SJCRH30 (cell line): ENCODE measurements around the gene CPED1. TPM values are rescaled to one million over a fixed set of nuclear protein-coding genes. Genes with fewer than 3 reads are reported as not detected.
A peak's percentile ranks its signal among the peaks of the same experiment; 100 is the strongest.

Experiments
- DNase-seq, 2 experiments: peaks; one replicate each; pipeline ENCODE4 v3.0.0-alpha.2; 2015 to 2020
- H3K27ac ChIP-seq: fragments of 250-450 bp; sonication (Bioruptor Pico); 2 replicates; pipeline ENCODE4 v1.5.1; 2020; ENCODE audit warnings: mild to moderate bottlenecking, moderate library complexity
- H3K27me3 ChIP-seq: fragments of 250-450 bp; sonication (Bioruptor Pico); 2 replicates; pipeline ENCODE4 v1.5.1; 2020; ENCODE audit warnings: mild to moderate bottlenecking, moderate library complexity
- H3K36me3 ChIP-seq: fragments of 250-450 bp; sonication (Bioruptor Pico); 2 replicates; pipeline ENCODE4 v1.5.1; 2020; ENCODE audit warnings: mild to moderate bottlenecking, moderate library complexity
- H3K4me1 ChIP-seq: fragments of 250-450 bp; sonication (Bioruptor Pico); 2 replicates; pipeline ENCODE4 v1.5.1; 2020; ENCODE audit warnings: mild to moderate bottlenecking, moderate library complexity
- H3K4me3 ChIP-seq: fragments of 250-450 bp; sonication (Bioruptor Pico); 2 replicates; pipeline ENCODE4 v1.5.1; 2020; ENCODE audit warnings: mild to moderate bottlenecking, moderate library complexity
- H3K9me3 ChIP-seq: fragments of 250-450 bp; sonication (Bioruptor Pico); replicated peaks from 2 replicates; pipeline ENCODE4 v1.5.1; 2020; ENCODE audit warnings: mild to moderate bottlenecking, moderate library complexity
- total RNA-seq: library from RNA; depleted of rRNA; stranded (reverse); fragments of >200 nt; shearing (Covaris generic); gene quantifications from 2 replicates; pipeline ENCODE4 v1.2.3, GENCODE V29; 2014

CPED1 gene
- total RNA-seq, 1 experiment from 2014 or later, result 4.4 TPM

DNA sequence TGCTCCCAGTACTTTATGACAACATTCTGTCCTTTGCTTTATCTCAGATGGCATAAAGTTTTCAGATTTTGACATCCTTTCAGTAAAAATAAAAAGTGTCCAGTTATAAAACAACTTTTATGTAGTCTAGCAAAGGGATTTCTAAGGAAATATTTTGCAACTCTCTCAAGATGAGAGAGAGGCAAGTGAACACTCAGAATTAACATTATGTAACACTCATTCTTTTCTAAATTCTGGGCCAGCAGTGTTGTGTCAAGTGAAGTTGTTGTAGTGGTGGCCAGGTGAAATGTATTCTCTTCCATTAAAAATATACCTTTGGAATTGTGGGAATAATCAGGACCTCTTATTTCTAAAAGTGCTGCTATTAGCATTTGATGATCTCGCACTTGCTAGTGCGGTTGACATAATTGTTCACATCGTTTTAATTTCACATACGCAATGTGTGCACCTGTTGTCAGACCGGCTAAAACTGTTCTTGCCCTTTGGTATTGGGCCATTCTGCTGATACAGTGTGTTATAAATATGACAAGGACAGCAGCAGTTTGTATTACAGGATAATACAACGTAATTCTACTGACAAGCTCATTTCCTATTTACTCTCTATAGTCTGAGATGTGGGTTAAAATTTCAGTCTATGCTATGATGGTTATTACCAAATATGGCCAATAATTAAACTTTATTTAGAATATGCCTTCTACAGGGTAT lies 23.8 kb downstream of the CPED1 start:
- no peak overlapping the region for H3K4me3 ChIP-seq
- DNase-seq, result no peak

GRCh38 chr7:121012919-121013318 lies 24.4 kb downstream of the CPED1 start:
- DNase-seq, result peak in 1 of 2 experiments; percentile 67
- no peaks in the 10 kb centered on the region for H3K36me3 ChIP-seq
- no peaks in the 10 kb centered on the region for H3K27me3 ChIP-seq

More for the DNA sequence above, 23.8 kb downstream of the CPED1 start:
- Histone ChIP-seq H3K4me1 (peaks cover 26% of the 10 kb centered on the region), H3K36me3 (no peaks in the 10 kb centered on the region), H3K27ac (no peak overlapping the region; the same call in 1 of the 2 replicates), H3K9me3 (no peaks in the 10 kb centered on the region), H3K27me3 (no peaks in the 10 kb centered on the region)

DNA sequence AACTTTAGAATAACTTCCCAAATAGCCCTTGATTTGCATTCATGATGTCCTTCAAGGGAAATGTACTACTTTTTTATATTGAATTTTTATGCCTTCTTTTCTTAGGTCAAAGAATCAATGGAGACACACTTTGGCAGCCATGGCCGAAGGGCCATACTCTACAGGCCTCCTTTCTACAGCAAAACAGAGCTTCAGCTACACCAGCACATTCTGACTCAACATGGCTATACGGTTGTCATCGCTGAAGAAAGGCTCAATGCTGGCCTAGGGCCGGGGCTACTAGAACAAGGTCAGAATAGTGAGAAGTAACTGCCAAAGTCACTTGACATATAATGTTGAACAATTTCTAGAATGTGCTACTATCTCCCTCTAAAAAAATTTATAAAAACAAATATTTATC lies 27.0 kb downstream of the CPED1 start:
- no peaks in the 10 kb centered on the region for H3K36me3 ChIP-seq
- H3K27me3 ChIP-seq, result no peaks in the 10 kb centered on the region
- peaks cover 29% of the 10 kb centered on the region for H3K4me1 ChIP-seq
- no peak overlapping the region for H3K4me3 ChIP-seq
- no peak overlapping the region for H3K27ac ChIP-seq
- no peaks in the 10 kb centered on the region for H3K9me3 ChIP-seq
- DNase-seq, result no peak

More at GRCh38 chr7:121012919-121013318, 24.4 kb downstream of the CPED1 start:
- Histone ChIP-seq H3K4me3 (no peak overlapping the region), H3K4me1 (peaks cover 20% of the 10 kb centered on the region), H3K27ac (peak overlapping the region; percentile 3; the same call in 1 of the 2 replicates), H3K9me3 (no peaks in the 10 kb centered on the region)

GRCh38 chr7:121016966-121017365 lies 28.5 kb downstream of the CPED1 start:
- DNase-seq, result no peak
- Histone ChIP-seq H3K27ac (no peak overlapping the region), H3K4me1 (peaks cover 36% of the 10 kb centered on the region), H3K36me3 (no peaks in the 10 kb centered on the region), H3K9me3 (no peaks in the 10 kb centered on the region), H3K27me3 (no peaks in the 10 kb centered on the region), H3K4me3 (no peak overlapping the region)

GRCh38 chr7:121017586-121017985 lies 29.1 kb downstream of the CPED1 start:
- Histone ChIP-seq H3K36me3 (no peaks in the 10 kb centered on the region), H3K27ac (no peak overlapping the region), H3K4me1 (peaks cover 29% of the 10 kb centered on the region), H3K4me3 (no peak overlapping the region), H3K27me3 (no peaks in the 10 kb centered on the region), H3K9me3 (no peaks in the 10 kb centered on the region)
- DNase-seq, result no peak

DNA sequence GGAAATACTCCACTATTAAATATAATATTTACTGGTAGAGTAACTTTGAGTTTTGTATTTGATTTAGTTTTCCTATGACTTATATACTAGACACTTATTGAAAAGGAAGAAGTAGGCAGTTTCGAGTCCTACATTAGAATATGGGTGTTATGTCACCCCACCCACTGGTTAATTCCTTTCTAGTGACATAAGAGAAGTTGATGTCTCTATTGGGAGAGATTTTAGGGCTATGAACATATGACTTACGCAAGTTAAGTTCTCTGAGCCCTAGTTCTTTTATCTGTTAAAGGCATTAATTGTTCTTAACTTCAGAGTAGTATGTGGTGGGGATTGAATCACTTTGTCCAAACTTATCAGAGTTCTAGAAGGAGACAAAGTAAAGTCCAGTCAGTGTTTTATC lies 30.5 kb downstream of the CPED1 start:
- no peak overlapping the region for H3K27ac ChIP-seq
- H3K9me3 ChIP-seq, result no peaks in the 10 kb centered on the region
- no peak for DNase-seq
- no peaks in the 10 kb centered on the region for H3K36me3 ChIP-seq
- no peak overlapping the region for H3K4me3 ChIP-seq
- no peaks in the 10 kb centered on the region for H3K27me3 ChIP-seq
- H3K4me1 ChIP-seq, result peaks cover 24% of the 10 kb centered on the region

DNA sequence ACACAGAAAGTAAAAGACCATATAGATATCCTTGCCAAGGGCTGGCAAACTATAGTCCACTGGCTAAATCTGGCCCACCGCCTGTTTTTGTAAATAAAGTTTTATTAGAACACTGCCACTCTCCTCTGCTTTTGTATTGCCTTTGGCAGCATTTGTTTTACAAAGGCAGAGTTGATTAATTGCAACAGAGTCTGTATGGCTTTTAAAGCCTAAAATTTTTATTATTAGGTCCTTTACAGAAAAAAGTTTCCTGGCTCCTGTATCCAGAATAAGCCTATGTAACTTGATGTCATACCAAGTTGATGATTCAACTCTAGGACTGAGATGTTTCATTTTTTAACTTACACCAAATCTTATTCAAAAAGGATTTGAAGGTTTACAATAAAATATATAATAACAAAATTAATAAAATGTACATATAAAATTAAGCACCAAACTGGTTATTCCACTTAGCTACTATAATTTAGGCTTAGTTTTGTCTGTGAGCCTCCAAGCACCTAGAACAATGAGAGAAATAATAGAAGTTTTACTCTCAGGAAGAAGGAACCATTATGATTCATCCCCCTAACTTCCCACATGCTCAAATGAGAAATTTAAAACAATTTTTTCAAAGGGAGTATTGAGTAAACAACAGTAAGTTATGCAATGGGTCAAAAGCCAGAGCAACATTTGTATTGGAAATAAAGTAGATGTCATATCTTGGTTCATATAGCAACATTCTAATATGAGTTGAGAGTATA lies 31.9 kb downstream of the CPED1 start:
- H3K4me1 ChIP-seq, result peaks cover 25% of the 10 kb centered on the region
- H3K9me3 ChIP-seq, result no peaks in the 10 kb centered on the region
- DNase-seq, result no peak
- H3K4me3 ChIP-seq, result no peak overlapping the region
- no peaks in the 10 kb centered on the region for H3K27me3 ChIP-seq
- H3K36me3 ChIP-seq, result no peaks in the 10 kb centered on the region
- H3K27ac ChIP-seq, result peak overlapping the region; percentile 4; the same call in 1 of the 2 replicates

DNA sequence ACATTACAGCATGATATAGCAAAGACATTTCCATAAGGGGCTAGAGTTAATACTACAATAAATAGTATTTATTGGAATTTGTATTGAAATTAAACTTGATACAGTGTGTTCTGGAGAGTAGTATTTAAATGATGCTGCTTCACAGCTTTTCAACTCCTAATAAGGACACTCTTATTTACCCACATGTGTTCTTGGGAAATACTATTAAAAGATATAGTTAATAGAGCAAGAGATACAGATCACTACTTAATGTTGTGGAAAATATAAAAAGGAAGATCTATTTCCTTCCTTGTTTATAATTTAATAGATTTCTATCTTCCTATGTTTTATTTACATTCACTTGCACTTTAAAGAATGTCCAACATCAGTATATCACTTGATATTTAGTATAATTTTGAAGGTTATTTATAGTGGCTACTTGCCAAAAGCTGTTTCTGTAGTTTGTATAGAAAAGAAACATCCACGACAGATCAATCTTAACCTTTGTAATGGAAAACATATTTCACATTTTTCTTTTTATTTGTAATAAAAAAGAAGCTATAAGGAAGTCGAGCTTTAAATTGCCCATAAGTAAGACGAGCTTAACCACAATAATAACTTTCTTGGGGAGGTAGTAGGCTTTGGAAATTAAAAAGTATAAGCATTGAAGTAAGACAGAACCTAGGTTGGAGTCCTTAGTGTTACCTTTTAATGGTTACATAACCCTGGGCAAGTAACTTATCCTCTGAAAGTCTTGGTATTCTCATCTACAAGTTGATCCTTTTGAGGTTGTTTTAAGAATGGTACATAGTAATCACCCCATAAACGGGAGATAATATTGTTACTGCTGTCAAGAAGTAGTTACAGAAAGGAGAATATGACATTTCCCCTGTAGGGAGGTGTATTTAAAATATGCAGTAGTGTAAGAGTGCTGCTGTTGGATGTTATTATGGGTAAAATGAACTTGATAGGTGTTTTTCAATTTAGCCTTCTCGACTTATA lies 32.8 kb downstream of the CPED1 start:
- Histone ChIP-seq H3K36me3 (no peaks in the 10 kb centered on the region), H3K4me3 (no peak overlapping the region), H3K27me3 (no peaks in the 10 kb centered on the region), H3K4me1 (peaks cover 25% of the 10 kb centered on the region), H3K9me3 (0 out of 2 replicates have a peak, but pooled peaks cover 7% of the 10 kb centered on the region), H3K27ac (no peak overlapping the region)
- DNase-seq, result no peak

GRCh38 chr7:121023194-121023593 lies 34.7 kb downstream of the CPED1 start:
- Histone ChIP-seq H3K27ac (no peak overlapping the region), H3K36me3 (no peaks in the 10 kb centered on the region; the same call in 1 of the 2 replicates), H3K27me3 (no peaks in the 10 kb centered on the region), H3K4me3 (no peak overlapping the region), H3K9me3 (0 out of 2 replicates have a peak, but pooled peaks cover 7% of the 10 kb centered on the region), H3K4me1 (peaks cover 28% of the 10 kb centered on the region)
- no peak for DNase-seq

GRCh38 chr7:121023683-121024511 lies 35.4 kb downstream of the CPED1 start:
- Histone ChIP-seq H3K4me1 (peaks cover 28% of the 10 kb centered on the region), H3K9me3 (0 out of 2 replicates have a peak, but pooled peaks cover 7% of the 10 kb centered on the region), H3K27me3 (no peaks in the 10 kb centered on the region), H3K27ac (no peak overlapping the region), H3K36me3 (peaks cover under 1% of the 10 kb centered on the region), H3K4me3 (no peak overlapping the region)
- no peak for DNase-seq

GRCh38 chr7:121024611-121025010 lies 36.1 kb downstream of the CPED1 start:
- H3K4me1 ChIP-seq, result peaks cover 26% of the 10 kb centered on the region
- no peak for DNase-seq
- no peak overlapping the region for H3K27ac ChIP-seq
- H3K36me3 ChIP-seq, result peaks cover 3% of the 10 kb centered on the region
- 0 out of 2 replicates have a peak, but pooled peaks cover 7% of the 10 kb centered on the region for H3K9me3 ChIP-seq
- H3K27me3 ChIP-seq, result no peaks in the 10 kb centered on the region
- no peak overlapping the region for H3K4me3 ChIP-seq

GRCh38 chr7:121026159-121026558 lies 37.6 kb downstream of the CPED1 start:
- H3K36me3 ChIP-seq, result peaks cover 3% of the 10 kb centered on the region
- peak in 1 of 2 experiments; percentile 38 for DNase-seq
- H3K27me3 ChIP-seq, result no peaks in the 10 kb centered on the region
- H3K27ac ChIP-seq, result no peak overlapping the region
- peaks cover 11% of the 10 kb centered on the region; the same call in 1 of the 2 replicates for H3K4me1 ChIP-seq
- 0 out of 2 replicates have a peak, but pooled peaks cover 7% of the 10 kb centered on the region for H3K9me3 ChIP-seq
- H3K4me3 ChIP-seq, result no peak overlapping the region

- no peak for DNase-seq
- peaks cover 3% of the 10 kb centered on the region for H3K36me3 ChIP-seq
- 0 out of 2 replicates have a peak, but pooled peaks cover 7% of the 10 kb centered on the region for H3K9me3 ChIP-seq
- no peak overlapping the region for H3K4me3 ChIP-seq
- H3K27ac ChIP-seq, result no peak overlapping the region
- H3K4me1 ChIP-seq, result peaks cover 10% of the 10 kb centered on the region; the same call in 1 of the 2 replicates
- no peaks in the 10 kb centered on the region for H3K27me3 ChIP-seq
Observed at GRCh38 chr7:121026577-121027111, 38.1 kb downstream of the CPED1 start.
